Measurements from ENCODE around the gene MRPL50.
"Not testable (repeated sequence)": the region's sequence is repeated elsewhere in the genome, so short reads cannot be mapped to it uniquely, and the experiment has no call there.

- TF ChIP-seq POLR2A, CTCF (IDR thresholded peaks at IDR 0.05): not testable (repeated sequence)
Measured at GRCh38 chr9:101384873-101385536, 13.4 kb downstream of the MRPL50 start, which contains the start of gene BAAT.
